Central memory CD8-positive, alpha-beta T cell (primary cell): Measurements from ENCODE around the gene NET1.
"Not testable (repeated sequence)": the region's sequence is repeated elsewhere in the genome, so short reads cannot be mapped to it uniquely, and the experiment has no call there.

Experiments used
- ATAC-seq: fragments of 150-1000 bp; cut with Tn5 transposase; replicated peaks from 2 replicates; pipeline ENCODE4 v1.10.0; 2022; ENCODE audit warnings: mild to moderate bottlenecking, moderate FRiP score, moderate number of reproducible peaks; ENCODE audit not compliant: poor library complexity, severe bottlenecking; ENCODE audit errors: extremely low read depth
- DNase-seq, 2 donors: peaks; one replicate each; pipeline ENCODE4 v3.0.0; 2021; ENCODE audit warnings: low spot score in 2 of 2
- H3K27ac Mint-ChIP-seq: one replicate; pipeline ENCODE4 v1.8.0; 2022; ENCODE audit warnings: low read depth, mild to moderate bottlenecking, moderate library complexity, mixed read lengths
- H3K27me3 Mint-ChIP-seq: one replicate; pipeline ENCODE4 v1.8.0; 2022; ENCODE audit warnings: mixed read lengths
- H3K36me3 Mint-ChIP-seq: one replicate; pipeline ENCODE4 v1.8.0; 2022; ENCODE audit warnings: mild to moderate bottlenecking, moderate library complexity, mixed read lengths; ENCODE audit not compliant: insufficient read depth
- H3K4me1 Mint-ChIP-seq: one replicate; pipeline ENCODE4 v1.8.0; 2022; ENCODE audit warnings: mixed read lengths
- H3K4me3 Mint-ChIP-seq: one replicate; pipeline ENCODE4 v1.8.0; 2022; ENCODE audit warnings: mild to moderate bottlenecking, moderate library complexity, mixed read lengths
- H3K9me3 Mint-ChIP-seq: one replicate; pipeline ENCODE4 v1.8.0; 2022; ENCODE audit warnings: mixed read lengths

Gene NET1

DNA sequence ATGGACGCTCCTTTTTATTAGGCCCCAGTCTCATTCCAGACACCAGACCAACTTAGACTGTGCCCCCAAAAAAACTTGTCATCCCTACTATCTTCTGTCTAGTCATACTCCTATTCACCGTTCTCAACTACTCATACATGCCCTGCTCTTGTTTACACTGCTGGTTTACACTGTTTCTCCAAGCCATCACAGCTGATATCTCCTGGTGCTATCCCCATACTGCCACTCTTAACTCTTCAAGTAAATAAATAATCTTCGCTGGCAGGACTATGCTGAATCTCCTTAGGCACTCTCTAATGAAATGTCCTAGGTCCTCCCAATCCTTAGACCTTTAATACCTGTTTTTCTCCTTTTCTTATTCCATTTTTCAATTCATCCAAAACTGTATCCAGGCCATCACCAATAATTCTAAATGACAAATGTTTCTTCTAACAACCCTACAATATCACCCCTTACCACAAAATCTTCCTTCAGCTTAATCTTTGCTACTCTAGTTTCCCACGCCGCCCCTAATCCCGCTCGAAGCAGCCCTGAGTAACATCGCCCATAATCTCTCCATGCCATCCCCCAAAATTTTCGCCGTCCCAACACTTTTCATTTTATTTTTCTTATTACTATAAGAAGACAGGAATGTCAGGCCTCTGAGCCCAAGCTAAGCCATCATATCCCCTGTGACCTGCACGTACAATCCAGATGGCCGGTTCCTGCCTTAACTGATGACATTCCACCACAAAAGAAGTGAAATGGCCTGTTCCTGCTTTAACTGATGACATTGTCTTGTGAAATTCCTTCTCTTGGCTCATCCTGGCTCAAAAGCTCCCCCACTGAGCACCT, 63.8 kb downstream of the NET1 start:
- not testable (repeated sequence) for H3K4me1 Mint-ChIP-seq, H3K27ac Mint-ChIP-seq, H3K9me3 Mint-ChIP-seq, H3K4me3 Mint-ChIP-seq, DNase-seq, ATAC-seq, H3K36me3 Mint-ChIP-seq
- peaks cover 13% of the 10 kb centered on the region for H3K27me3 Mint-ChIP-seq

DNA sequence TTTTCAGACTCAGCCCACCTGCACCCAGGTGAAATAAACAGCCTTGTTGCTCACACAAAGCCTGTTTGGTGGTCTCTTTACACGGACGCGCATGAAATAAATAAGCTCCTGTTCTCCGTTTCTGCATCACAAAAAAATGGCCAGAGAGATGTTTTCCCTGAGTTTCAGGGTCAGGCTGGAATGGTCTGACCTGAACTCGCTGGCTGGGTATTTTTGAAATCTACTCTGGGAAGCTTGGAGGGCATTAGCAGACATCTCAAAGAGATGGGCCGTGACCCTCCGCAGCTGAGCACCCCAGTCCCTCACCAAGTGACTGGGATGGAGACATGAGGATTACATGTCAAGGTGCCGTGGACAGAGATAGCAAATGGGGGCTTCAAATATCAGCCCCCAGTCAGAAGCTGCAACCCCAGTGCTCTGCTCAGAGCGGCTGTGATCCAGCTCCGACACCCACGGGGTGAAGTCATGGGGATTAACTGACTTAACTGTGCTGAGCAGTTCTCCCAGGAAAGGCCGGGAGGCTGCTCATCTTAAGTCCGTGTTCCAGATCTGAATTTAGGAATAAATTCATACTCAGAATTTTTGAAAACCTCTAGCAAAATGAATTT, 64.7 kb downstream of the NET1 start:
- Mint-ChIP-seq H3K4me3 (no peak overlapping the region), H3K36me3 (no peaks in the 10 kb centered on the region), H3K27ac (no peak overlapping the region), H3K27me3 (peaks cover 21% of the 10 kb centered on the region), H3K4me1 (no peaks in the 10 kb centered on the region), H3K9me3 (no peaks in the 10 kb centered on the region)
- no peak for DNase-seq
- ATAC-seq, result no peak

DNA sequence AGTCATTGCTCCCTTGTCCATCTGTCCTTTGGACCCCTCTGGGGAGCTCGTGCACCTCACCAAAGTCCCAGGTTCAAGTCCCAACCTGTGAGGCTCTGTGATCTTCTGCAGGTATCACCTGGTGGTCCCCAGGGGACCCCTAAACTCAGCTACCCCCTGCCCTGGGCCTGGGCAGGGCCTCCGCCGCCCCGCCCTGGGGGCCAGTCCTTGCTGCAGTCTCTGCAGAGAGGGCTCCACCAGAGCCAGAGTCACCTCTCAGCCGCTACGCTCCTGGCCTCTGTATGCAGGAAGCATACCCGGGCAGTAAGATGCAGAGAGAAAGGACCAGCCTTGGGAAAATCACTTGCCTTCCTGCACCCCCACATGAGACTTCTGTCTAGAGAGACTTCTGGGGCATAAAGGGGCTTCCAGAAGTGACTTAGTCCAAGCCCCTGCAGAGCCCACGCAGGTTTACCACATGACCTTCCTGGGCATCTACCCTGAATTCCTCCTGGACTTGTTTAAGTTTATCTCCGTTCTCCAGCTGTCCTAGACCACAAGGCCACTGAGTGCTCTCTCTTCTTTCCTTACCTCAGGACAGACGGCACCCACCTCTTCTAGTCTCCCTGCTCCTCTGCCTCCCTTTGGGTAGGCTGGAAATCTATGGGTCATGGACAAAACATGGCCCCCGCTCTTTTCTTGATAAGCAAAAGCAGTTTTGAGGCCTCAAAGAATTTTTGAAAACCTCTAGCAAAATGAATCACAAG, 65.8 kb downstream of the NET1 start:
- no peak for ATAC-seq
- no peak for DNase-seq
- Mint-ChIP-seq H3K4me1 (no peaks in the 10 kb centered on the region), H3K9me3 (no peaks in the 10 kb centered on the region), H3K4me3 (no peak overlapping the region), H3K27me3 (peaks cover 29% of the 10 kb centered on the region), H3K36me3 (no peaks in the 10 kb centered on the region), H3K27ac (no peak overlapping the region)

DNA sequence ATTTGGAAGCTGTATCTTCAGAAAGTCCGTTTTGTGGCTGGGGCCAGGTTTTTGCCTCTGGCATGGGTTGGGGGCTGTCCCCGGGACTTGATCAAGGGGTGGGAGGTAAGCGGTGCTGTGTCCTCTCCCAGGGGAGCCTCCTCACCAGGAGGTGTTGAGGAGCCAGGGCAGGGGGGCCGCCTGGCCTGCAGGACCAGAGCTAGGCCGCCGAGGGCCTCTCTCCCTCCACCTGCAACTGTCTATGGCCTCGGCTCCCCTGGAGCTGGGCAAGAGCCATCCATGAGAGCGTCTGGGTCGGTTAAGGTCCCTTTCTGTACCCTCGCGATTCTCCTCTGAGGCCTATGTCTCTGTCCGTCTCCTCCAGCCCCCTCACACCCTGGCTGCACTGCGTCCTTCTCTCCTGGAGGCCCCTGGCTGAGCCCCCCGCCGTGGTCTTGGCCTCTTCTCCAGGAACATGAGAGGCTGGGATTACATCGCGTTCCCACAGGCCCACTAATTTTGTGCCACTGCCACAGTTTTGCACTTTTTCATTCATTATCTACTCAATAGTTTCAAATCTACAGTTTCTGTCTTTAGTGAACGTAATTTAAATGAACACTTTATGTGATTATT, 66.4 kb downstream of the NET1 start:
- H3K36me3 Mint-ChIP-seq, result no peaks in the 10 kb centered on the region
- ATAC-seq, result no peak
- H3K9me3 Mint-ChIP-seq, result no peaks in the 10 kb centered on the region
- no peak overlapping the region for H3K27ac Mint-ChIP-seq
- no peak overlapping the region for H3K4me3 Mint-ChIP-seq
- H3K27me3 Mint-ChIP-seq, result peaks cover 29% of the 10 kb centered on the region
- H3K4me1 Mint-ChIP-seq, result no peaks in the 10 kb centered on the region
- DNase-seq, result no peak

DNA sequence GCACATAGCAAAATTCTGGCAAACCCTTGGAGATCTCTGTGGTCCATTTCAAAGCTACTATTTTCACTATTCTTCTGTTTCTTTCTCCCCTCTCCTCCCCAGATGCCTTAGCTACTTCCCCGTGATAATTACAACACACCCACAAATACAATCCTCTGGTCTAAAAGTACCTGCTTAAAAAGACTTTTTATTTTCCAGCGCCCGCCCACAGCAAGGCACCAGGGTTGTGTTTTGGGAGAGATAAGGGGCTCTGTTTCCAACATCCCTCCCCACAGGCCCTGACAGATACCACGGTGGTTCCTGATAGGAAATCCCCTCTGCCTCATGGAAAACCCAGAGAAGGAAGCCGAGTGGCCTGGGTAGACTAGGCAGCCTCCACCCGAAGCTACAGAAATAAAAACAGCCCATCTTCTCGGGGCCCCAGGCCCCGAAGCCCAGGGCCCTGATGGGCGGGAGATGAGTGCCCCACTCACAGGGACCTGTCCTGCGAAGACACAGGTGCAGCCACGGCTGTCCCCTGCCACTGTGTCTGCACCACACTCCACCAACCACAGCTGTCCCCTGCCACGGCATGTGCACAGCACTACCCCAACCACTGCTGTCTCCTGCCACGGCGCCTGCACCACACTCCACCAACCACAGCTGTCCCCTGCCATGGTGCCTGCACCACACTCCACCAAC, 67.3 kb downstream of the NET1 start:
- Mint-ChIP-seq H3K9me3 (no peaks in the 10 kb centered on the region), H3K27me3 (peaks cover 29% of the 10 kb centered on the region), H3K27ac (no peak overlapping the region), H3K4me3 (no peak overlapping the region), H3K36me3 (no peaks in the 10 kb centered on the region), H3K4me1 (no peaks in the 10 kb centered on the region)
- ATAC-seq (no peak), DNase-seq (no peak)

DNA sequence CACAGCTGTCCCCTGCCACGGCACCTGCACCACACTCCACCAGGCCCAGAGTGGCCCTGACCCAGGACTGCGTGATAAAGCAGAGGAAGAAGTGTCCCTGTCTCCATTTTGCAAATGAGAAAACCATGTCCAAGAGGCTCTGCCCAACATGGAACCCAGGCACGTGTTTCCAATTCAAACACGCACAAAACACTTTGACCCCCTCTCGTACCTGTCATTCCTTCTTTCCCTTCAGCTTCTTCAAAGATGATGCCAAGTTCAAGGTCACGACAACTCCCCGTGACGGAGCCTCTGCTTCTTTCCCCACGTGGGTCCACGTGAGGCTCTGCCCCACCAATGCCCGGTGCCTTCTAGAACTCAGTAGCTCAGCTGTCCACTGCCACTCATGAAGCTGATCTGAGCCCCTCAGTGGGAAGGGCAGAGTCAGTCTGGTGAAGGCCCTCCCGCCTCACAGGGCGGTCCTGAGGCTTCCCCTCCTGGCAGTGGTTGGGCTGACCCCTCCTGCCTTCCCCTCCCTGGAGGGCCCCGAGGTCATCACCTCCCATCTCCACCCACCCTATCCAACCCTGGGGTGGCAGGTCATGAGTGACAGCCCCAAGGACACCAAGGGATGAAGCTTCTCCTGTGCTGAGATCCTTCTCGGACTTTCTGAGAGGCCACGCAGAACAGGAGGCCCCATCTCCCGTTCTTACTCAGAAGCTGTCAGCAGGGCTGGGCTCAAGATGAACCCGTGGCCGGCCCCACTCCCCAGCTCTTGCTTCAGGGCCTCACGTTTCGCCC, 68.0 kb downstream of the NET1 start:
- no peaks in the 10 kb centered on the region for H3K4me1 Mint-ChIP-seq
- no peaks in the 10 kb centered on the region for H3K9me3 Mint-ChIP-seq
- no peak for DNase-seq
- H3K27ac Mint-ChIP-seq, result no peak overlapping the region
- H3K4me3 Mint-ChIP-seq, result no peak overlapping the region
- H3K27me3 Mint-ChIP-seq, result peaks cover 29% of the 10 kb centered on the region
- no peak for ATAC-seq
- H3K36me3 Mint-ChIP-seq, result no peaks in the 10 kb centered on the region

DNA sequence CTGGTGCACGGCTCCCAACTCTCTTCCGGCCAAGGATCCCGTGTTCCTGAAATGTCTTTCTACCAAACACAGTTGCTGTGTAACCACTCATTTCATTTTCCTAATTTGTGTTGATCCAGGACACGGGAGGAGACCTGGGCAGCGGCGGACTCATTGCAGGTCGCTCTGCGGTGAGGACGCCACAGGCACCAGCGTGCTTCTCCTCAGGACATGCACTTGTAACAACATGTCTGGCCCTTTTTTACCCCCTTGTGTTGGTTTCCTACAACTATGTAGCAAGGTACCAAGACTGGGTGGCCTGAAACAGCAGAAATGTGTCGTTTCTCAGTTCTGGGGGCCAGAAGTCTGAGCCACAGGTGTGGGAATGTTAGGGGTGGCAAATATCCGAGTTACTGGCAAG, 68.8 kb downstream of the NET1 start:
- ATAC-seq, result no peak
- Mint-ChIP-seq H3K9me3 (no peaks in the 10 kb centered on the region), H3K4me1 (no peaks in the 10 kb centered on the region), H3K27me3 (peaks cover 29% of the 10 kb centered on the region), H3K36me3 (no peaks in the 10 kb centered on the region), H3K27ac (no peak overlapping the region), H3K4me3 (no peak overlapping the region)
- DNase-seq, result no peak

DNA sequence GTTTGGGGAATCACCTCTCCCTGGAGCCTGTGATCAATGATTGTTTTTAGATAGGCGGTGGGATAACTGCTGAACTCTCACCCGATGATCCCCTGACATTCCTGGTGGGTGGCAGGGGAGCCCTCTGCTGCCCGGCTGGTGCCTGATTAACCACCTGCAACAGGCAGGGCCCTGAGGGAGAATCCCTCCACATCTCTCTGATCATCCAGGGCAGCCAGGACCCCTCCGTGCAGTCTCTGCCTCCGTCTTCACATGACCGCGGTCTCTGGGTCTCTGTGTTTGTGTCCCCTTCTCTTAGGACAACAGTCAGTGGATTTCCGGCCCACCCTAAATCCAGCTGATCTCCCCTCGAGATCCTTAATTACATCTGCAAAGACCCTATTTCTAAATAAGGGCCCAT, 69.7 kb downstream of the NET1 start:
- Mint-ChIP-seq H3K36me3 (no peaks in the 10 kb centered on the region), H3K9me3 (no peaks in the 10 kb centered on the region), H3K4me1 (no peaks in the 10 kb centered on the region), H3K27ac (no peak overlapping the region), H3K27me3 (peaks cover 36% of the 10 kb centered on the region), H3K4me3 (no peak overlapping the region)
- ATAC-seq (no peak), DNase-seq (no peak)

DNA sequence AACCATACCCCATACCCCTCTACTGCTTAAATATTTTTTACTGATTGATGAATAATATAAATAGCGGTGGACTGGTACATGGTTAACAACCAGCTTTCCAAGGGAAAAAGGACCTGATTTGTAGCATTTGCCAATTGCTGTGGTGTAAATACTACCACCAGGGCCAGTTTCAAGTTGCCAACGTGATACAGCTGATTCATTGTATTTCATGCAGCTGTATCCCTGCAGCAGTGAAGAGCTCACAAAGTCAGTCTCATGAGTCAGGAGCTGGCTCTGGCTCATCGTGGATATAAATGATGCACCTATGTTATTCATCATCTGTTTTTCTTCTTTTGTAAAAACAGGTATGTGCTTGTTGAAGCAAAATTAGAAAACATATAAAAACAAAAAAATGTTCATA, 71.8 kb downstream of the NET1 start:
- Mint-ChIP-seq H3K36me3 (no peaks in the 10 kb centered on the region), H3K27ac (no peak overlapping the region)
- DNase-seq, result no peak

DNA sequence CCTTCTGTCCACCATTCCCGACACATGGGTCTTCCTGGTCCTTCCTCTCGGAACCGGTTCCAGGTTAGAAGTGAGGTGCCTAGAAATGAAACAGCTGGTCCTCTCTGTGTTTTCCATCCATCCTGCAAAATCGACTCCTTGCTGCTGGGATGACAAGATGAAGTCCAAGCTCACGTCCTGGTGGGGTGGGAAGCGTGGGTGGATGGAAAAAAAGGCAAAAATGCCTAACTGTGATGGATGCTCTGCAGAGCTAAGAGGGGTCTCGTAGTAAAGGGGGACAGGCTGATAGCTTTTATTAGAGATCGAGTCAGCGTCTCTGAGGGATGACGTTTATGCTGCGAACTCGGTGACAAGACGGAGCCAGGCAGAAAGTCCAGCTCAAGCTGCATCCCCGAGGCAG, 72.9 kb downstream of the NET1 start:
- ATAC-seq, result no peak
- Mint-ChIP-seq H3K36me3 (no peaks in the 10 kb centered on the region), H3K27ac (no peak overlapping the region)

More for the DNA sequence above, 71.8 kb downstream of the NET1 start:
- no peak overlapping the region for H3K4me3 Mint-ChIP-seq
- no peaks in the 10 kb centered on the region for H3K4me1 Mint-ChIP-seq
- no peaks in the 10 kb centered on the region for H3K9me3 Mint-ChIP-seq
- H3K27me3 Mint-ChIP-seq, result peaks cover 45% of the 10 kb centered on the region
- ATAC-seq, result no peak

DNA sequence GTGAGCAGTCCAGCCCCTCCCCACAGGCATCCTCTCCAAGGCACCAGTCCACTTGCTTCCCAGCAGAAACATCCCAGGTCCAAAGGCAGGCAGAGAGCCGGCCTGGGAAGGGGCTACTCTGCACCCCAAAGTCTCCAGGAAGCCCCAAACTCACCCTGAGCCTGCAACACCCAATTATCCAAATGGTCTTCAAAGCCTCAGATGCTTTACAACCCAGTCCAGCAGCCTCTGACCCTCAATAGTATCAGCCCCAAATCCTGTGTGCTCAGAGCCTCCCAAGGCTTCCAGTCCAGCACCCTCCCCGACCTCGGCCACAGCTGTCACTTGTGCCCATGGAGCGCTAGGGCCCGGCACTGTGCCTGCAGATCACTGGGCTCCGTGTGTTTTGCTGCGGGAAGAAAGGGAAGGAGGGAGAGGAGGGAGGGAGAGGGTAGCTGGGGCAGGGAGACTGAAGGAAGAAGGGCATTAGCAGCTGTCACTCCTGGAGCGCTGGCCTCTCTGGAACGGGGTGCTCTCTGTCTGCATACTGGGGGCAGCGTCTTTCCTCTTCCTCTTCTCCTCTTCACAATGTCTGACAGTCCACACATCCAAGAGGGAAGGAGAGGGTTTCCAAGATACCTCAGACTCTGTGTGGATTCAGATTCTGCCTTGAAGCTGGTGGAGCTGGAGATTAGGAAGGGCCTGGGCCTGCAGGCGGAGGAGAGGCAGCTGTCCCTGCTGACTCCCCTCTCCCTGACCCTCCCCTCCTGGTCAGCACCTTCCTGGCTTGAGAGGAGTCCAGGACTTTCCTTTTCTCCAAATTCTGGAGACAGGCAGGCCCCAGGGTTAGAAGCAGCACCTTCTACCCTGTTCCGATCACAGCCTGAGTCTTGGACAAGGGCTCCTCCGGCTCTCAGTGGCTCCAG, 73.8 kb downstream of the NET1 start:
- Mint-ChIP-seq H3K27ac (no peak overlapping the region), H3K4me1 (no peaks in the 10 kb centered on the region), H3K4me3 (no peak overlapping the region), H3K9me3 (no peaks in the 10 kb centered on the region), H3K36me3 (no peaks in the 10 kb centered on the region), H3K27me3 (peaks cover 32% of the 10 kb centered on the region)
- ATAC-seq (no peak), DNase-seq (no peak)

More for the DNA sequence above, 72.9 kb downstream of the NET1 start:
- Mint-ChIP-seq H3K4me1 (no peaks in the 10 kb centered on the region), H3K27me3 (peaks cover 38% of the 10 kb centered on the region), H3K4me3 (no peak overlapping the region), H3K9me3 (no peaks in the 10 kb centered on the region)
- no peak for DNase-seq
